CD8-positive, alpha-beta memory T cell (primary cell): ENCODE data around the gene TNKS1BP1. TPM values are rescaled to one million over a fixed set of nuclear protein-coding genes. Genes with fewer than 3 reads are reported as not detected.

Experiments used
- polyA plus RNA-seq: library from polyadenylated mRNA; unstranded; fragments of 300-500 nt; fragmentation: Illumina TruSeq; gene quantifications from one replicate; pipeline ENCODE4 v1.2.3, GENCODE V29; 2021
- total RNA-seq, 2 experiments: library from RNA; stranded (reverse); gene quantifications; one replicate each; pipeline ENCODE4 v1.2.3, GENCODE V29; 2021

Gene TNKS1BP1
- total and polyA plus RNA-seq, 3 experiments from 2014 or later = 3.0 to 9.6 (median 8.7) TPM

Other genes with a start within 250 kb of the TNKS1BP1 start
- not detected for gene LRRC55, start 143.0 kb downstream of the TNKS1BP1 start, total RNA-seq
- gene LRRC55, start 143.0 kb downstream of the TNKS1BP1 start, polyA plus RNA-seq = not detected
- gene APLNR, start 87.7 kb downstream of the TNKS1BP1 start, total RNA-seq = not detected
- not detected for gene APLNR, start 87.7 kb downstream of the TNKS1BP1 start, polyA plus RNA-seq
- gene SSRP1, start 10.9 kb upstream of the TNKS1BP1 start, total RNA-seq = 100 to 1,000 TPM; 308 to 314 TPM
- gene SSRP1, start 10.9 kb upstream of the TNKS1BP1 start, polyA plus RNA-seq = 44.5 TPM
- gene P2RX3, start 13.4 kb upstream of the TNKS1BP1 start, total RNA-seq = not detected
- not detected for gene P2RX3, start 13.4 kb upstream of the TNKS1BP1 start, polyA plus RNA-seq
- not detected for gene PRG3, start 56.2 kb upstream of the TNKS1BP1 start, total RNA-seq
- not detected for gene PRG3, start 56.2 kb upstream of the TNKS1BP1 start, polyA plus RNA-seq
- gene PRG2, start 65.7 kb upstream of the TNKS1BP1 start, total RNA-seq = under 1 TPM in 1 of 2 experiments, not detected in 1; 0.44 TPM
- gene PRG2, start 65.7 kb upstream of the TNKS1BP1 start, polyA plus RNA-seq = not detected
- gene SLC43A3, start 102.2 kb upstream of the TNKS1BP1 start, total RNA-seq = 100 to 1,000 TPM; 434 to 447 TPM
- 32.6 TPM for gene SLC43A3, start 102.2 kb upstream of the TNKS1BP1 start, polyA plus RNA-seq
- under 1 TPM; 0.24 to 0.27 TPM for gene RTN4RL2, start 135.6 kb upstream of the TNKS1BP1 start, total RNA-seq
- gene RTN4RL2, start 135.6 kb upstream of the TNKS1BP1 start, polyA plus RNA-seq = 0.28 TPM
- gene SLC43A1, start 190.8 kb upstream of the TNKS1BP1 start, total RNA-seq = 10 to 100 TPM; 24.2 to 25.3 TPM
- 23.5 TPM for gene SLC43A1, start 190.8 kb upstream of the TNKS1BP1 start, polyA plus RNA-seq
- gene TIMM10, start 205.8 kb upstream of the TNKS1BP1 start, total RNA-seq = 100 to 1,000 TPM; 151 to 154 TPM
- gene TIMM10, start 205.8 kb upstream of the TNKS1BP1 start, polyA plus RNA-seq = 72.2 TPM
- gene SMTNL1, start 212.6 kb upstream of the TNKS1BP1 start, total RNA-seq = not detected
- gene SMTNL1, start 212.6 kb upstream of the TNKS1BP1 start, polyA plus RNA-seq = 0.16 TPM
- gene UBE2L6, start 242.7 kb upstream of the TNKS1BP1 start, total RNA-seq = 10 to 100 TPM; 74.9 to 79.2 TPM
- 286 TPM for gene UBE2L6, start 242.7 kb upstream of the TNKS1BP1 start, polyA plus RNA-seq